H1 (cell line): ENCODE data around the gene CD300H. TPM values are rescaled to one million over a fixed set of nuclear protein-coding genes. Genes with fewer than 3 reads are reported as not detected.

Source experiments
- CBX5 ChIP-seq: fragments of 300-800, 300-1000 bp; sonication (generic); IDR thresholded peaks from 2 replicates; pipeline ENCODE4 v1.7.1; 2016; ENCODE audit warnings: antibody characterized with exemption, low read length, low read depth
- CBX8 ChIP-seq: fragments of 300-800, 300-1000 bp; sonication (generic); IDR thresholded peaks from 2 replicates; pipeline ENCODE4 v1.7.1; 2016; ENCODE audit warnings: low read depth, low read length, borderline replicate concordance
- EGR1 ChIP-seq: IDR thresholded peaks from 2 replicates; pipeline ENCODE4 v1.6.1; 2011; ENCODE audit warnings: low read depth, low read length, borderline replicate concordance
- HDAC6 ChIP-seq: IDR thresholded peaks from one replicate; pipeline ENCODE4 v1.7.1; 2012; ENCODE audit warnings: low read depth, mild to moderate bottlenecking, inconsistent platforms, low read length, moderate library complexity
- JUND ChIP-seq: IDR thresholded peaks from 2 replicates; pipeline ENCODE4 v1.6.1; 2011; ENCODE audit warnings: mild to moderate bottlenecking, improper control_type of control experiment, low read length
- TAF1 ChIP-seq: IDR thresholded peaks from 2 replicates; pipeline ENCODE4 v1.6.1; 2011; ENCODE audit warnings: mild to moderate bottlenecking, low read depth, low read length
- TAF7 ChIP-seq: optimal IDR thresholded peaks from 2 replicates; pipeline ENCODE3; 2011; ENCODE audit warnings: low read depth, mild to moderate bottlenecking, inconsistent platforms, low read length, moderate library complexity, borderline replicate concordance
- TBP ChIP-seq: IDR thresholded peaks from 2 replicates; pipeline ENCODE4 v1.6.1; 2011; ENCODE audit warnings: low read depth, low read length, improper control_type of control experiment
- polyA plus RNA-seq, 7 experiments: library from polyadenylated mRNA; depleted of rRNA in 3 of 7; stranded (reverse) in 5 of 7; unstranded in 2 of 7; fragments of >200 nt in 5 of 7; fragments of 200-250 nt in 2 of 7; gene quantifications; 1 replicate in 5 of 7; 2 replicates in 1 of 7; 4 replicates in 1 of 7; pipeline versions ENCODE4 v1.2.1 to v1.2.3, GENCODE V29; 2011 to 2013; ENCODE audit warnings: missing spikeins in 2 of 7, mixed read lengths in 2 of 7
- total RNA-seq: library from RNA; stranded (reverse); fragmentation: NEBNext Ultra II Directional; extraction: Animal tissue kit (Norgen Biotek cat#: 25700); gene quantifications from 2 replicates; pipeline ENCODE4 v1.2.1, GENCODE V29; 2021
- TF ChIP-seq, protein P1 (sequence below): IDR thresholded peaks from 2 replicates; pipeline ENCODE4 v1.6.1; 2012; ENCODE audit warnings: low read length, inconsistent platforms

Gene CD300H
- total and polyA plus RNA-seq, 2 of the 8 experiments (the other 6 are each of a cell fraction or from before 2014, with no cell fraction given), result not detected

DNA sequence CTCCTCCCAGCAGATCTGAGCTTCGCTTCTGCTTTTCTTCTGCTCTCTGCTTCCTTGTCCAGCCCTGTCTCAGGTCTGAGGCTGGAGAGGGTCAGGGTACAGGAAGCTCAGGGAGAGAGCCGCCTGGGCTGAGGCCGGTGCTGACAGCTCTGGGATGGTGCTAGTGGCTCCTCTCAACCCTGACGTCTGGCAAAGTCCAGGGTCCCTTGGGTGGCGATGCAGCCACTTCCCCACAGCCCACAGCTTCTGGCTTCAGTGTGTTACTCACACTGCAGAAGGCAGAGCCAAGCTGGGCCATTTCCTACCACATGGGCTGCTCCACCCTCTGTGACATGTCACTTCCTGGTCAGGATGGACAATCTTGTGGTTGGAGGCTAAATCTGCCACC lies 21.5 kb downstream of the CD300H start, which contains the start of gene CD300C (continued):
- TF ChIP-seq HDAC6, result no peak
- TF ChIP-seq CBX5, result no peak
- no peak for TF ChIP-seq CBX8
- TF ChIP-seq, protein P1, sequence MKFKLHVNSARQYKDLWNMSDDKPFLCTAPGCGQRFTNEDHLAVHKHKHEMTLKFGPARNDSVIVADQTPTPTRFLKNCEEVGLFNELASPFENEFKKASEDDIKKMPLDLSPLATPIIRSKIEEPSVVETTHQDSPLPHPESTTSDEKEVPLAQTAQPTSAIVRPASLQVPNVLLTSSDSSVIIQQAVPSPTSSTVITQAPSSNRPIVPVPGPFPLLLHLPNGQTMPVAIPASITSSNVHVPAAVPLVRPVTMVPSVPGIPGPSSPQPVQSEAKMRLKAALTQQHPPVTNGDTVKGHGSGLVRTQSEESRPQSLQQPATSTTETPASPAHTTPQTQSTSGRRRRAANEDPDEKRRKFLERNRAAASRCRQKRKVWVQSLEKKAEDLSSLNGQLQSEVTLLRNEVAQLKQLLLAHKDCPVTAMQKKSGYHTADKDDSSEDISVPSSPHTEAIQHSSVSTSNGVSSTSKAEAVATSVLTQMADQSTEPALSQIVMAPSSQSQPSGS, result no peak
- TF ChIP-seq JUND, result no peak
- TF ChIP-seq EGR1, result no peak
- TF ChIP-seq TAF1, result no peak
- no peak for TF ChIP-seq TBP
- no peak for TF ChIP-seq TAF7
